HAP-1 (cell line): ENCODE data around the gene AHDC1.
"Not testable (repeated sequence)": the region's sequence is repeated elsewhere in the genome, so short reads cannot be mapped to it uniquely, and the experiment has no call there.

Experiments
- DNase-seq, 2 experiments: peaks; one replicate each; pipeline ENCODE4 v3.0.0-alpha.2; 2016 to 2020; ENCODE audit warnings: low spot score in 2 of 2
- H3K27me3 ChIP-seq: fragments of 250-450 bp; sonication (Bioruptor Pico); 2 replicates; pipeline ENCODE4 v1.5.1; 2020; ENCODE audit warnings: low read depth, mild to moderate bottlenecking, moderate library complexity
- H3K36me3 ChIP-seq: fragments of 250-450 bp; sonication (Bioruptor Pico); replicated peaks from 2 replicates; pipeline ENCODE4 v1.5.1; 2020; ENCODE audit warnings: mild to moderate bottlenecking
- H3K4me1 ChIP-seq: fragments of 250-450 bp; sonication (Bioruptor Pico); 2 replicates; pipeline ENCODE4 v1.5.1; 2020; ENCODE audit warnings: mild to moderate bottlenecking
- H3K4me3 ChIP-seq: fragments of 250-450 bp; sonication (Bioruptor Pico); 2 replicates; pipeline ENCODE4 v1.5.1; 2020; ENCODE audit warnings: mild to moderate bottlenecking, moderate library complexity
- H3K9me3 ChIP-seq: fragments of 250-450 bp; sonication (Bioruptor Pico); 2 replicates; pipeline ENCODE4 v1.5.1; 2020; ENCODE audit warnings: mild to moderate bottlenecking, moderate library complexity
- in situ Hi-C: fragments of 300-500 bp; cut with MboI; formaldehyde crosslinking; loops from 3 replicates; pipeline ENCODE4 v1.14.3; 2020; ENCODE audit warnings: low sequenced_read_pairs, inconsistent platforms, mixed read lengths

The AHDC1 gene

GRCh38 chr1:27509127-27510080 is 94.5 kb downstream of the AHDC1 start:
- Histone ChIP-seq H3K27me3 (no peaks in the 10 kb centered on the region), H3K4me1 (peaks cover 7% of the 10 kb centered on the region), H3K4me3 (no peak overlapping the region), H3K9me3 (no peaks in the 10 kb centered on the region), H3K36me3 (no peaks in the 10 kb centered on the region)
- in situ Hi-C loops: no loop called here
- no peak for DNase-seq

GRCh38 chr1:27507960-27508665 is 95.8 kb downstream of the AHDC1 start:
- in situ Hi-C loops: no loop called here
- no peaks in the 10 kb centered on the region for H3K27me3 ChIP-seq
- no peaks in the 10 kb centered on the region for H3K36me3 ChIP-seq
- no peak for DNase-seq
- H3K4me3 ChIP-seq: no peak overlapping the region
- H3K9me3 ChIP-seq: no peaks in the 10 kb centered on the region
- H3K4me1 ChIP-seq: peaks cover 14% of the 10 kb centered on the region

GRCh38 chr1:27506703-27507102 is 97.2 kb downstream of the AHDC1 start:
- no peak overlapping the region for H3K4me3 ChIP-seq
- peaks cover 14% of the 10 kb centered on the region for H3K4me1 ChIP-seq
- no peaks in the 10 kb centered on the region for H3K27me3 ChIP-seq
- no peaks in the 10 kb centered on the region for H3K9me3 ChIP-seq
- H3K36me3 ChIP-seq: no peaks in the 10 kb centered on the region
- no peak for DNase-seq
- in situ Hi-C loops: no loop called here

- no peak for DNase-seq
- Histone ChIP-seq H3K36me3 (no peaks in the 10 kb centered on the region), H3K4me3 (no peak overlapping the region), H3K4me1 (peaks cover 14% of the 10 kb centered on the region), H3K27me3 (no peaks in the 10 kb centered on the region), H3K9me3 (no peaks in the 10 kb centered on the region)
- in situ Hi-C loops: no loop called here
Observed at GRCh38 chr1:27505420-27505680, 98.6 kb downstream of the AHDC1 start.

GRCh38 chr1:27504588-27505419 is 99.1 kb downstream of the AHDC1 start:
- in situ Hi-C loops: no loop called here
- H3K4me3 ChIP-seq: no peak overlapping the region
- no peaks in the 10 kb centered on the region for H3K36me3 ChIP-seq
- H3K9me3 ChIP-seq: no peaks in the 10 kb centered on the region
- peak in 1 of 2 experiments; percentile 72 for DNase-seq
- no peaks in the 10 kb centered on the region for H3K27me3 ChIP-seq
- H3K4me1 ChIP-seq: peaks cover 14% of the 10 kb centered on the region

GRCh38 chr1:27503844-27504587 is 99.9 kb downstream of the AHDC1 start:
- Histone ChIP-seq H3K4me3 (no peak overlapping the region), H3K36me3 (no peaks in the 10 kb centered on the region), H3K4me1 (peaks cover 14% of the 10 kb centered on the region), H3K27me3 (no peaks in the 10 kb centered on the region), H3K9me3 (no peaks in the 10 kb centered on the region)
- in situ Hi-C loops: no loop called here
- DNase-seq: no peak

GRCh38 chr1:27503033-27503432 is 100.9 kb downstream of the AHDC1 start:
- Histone ChIP-seq H3K36me3 (no peaks in the 10 kb centered on the region), H3K9me3 (no peaks in the 10 kb centered on the region), H3K4me3 (no peak overlapping the region), H3K4me1 (peaks cover 14% of the 10 kb centered on the region), H3K27me3 (no peaks in the 10 kb centered on the region)
- in situ Hi-C loops: no loop called here
- no peak for DNase-seq

- H3K9me3 ChIP-seq, H3K4me3 ChIP-seq, H3K27me3 ChIP-seq, in situ Hi-C loops, DNase-seq, H3K36me3 ChIP-seq: not testable (repeated sequence)
- peaks cover 18% of the 10 kb centered on the region for H3K4me1 ChIP-seq
Observed at GRCh38 chr1:27501159-27501558, 102.8 kb downstream of the AHDC1 start.

- Histone ChIP-seq H3K36me3 (no peaks in the 10 kb centered on the region), H3K27me3 (no peaks in the 10 kb centered on the region), H3K9me3 (no peaks in the 10 kb centered on the region), H3K4me1 (peaks cover 9% of the 10 kb centered on the region; the same call in 1 of the 2 replicates), H3K4me3 (no peak overlapping the region)
- DNase-seq: no peak
- in situ Hi-C loops: no loop called here
Observed at GRCh38 chr1:27499142-27499541, 104.8 kb downstream of the AHDC1 start.

- Histone ChIP-seq H3K4me1 (peaks cover 8% of the 10 kb centered on the region), H3K9me3 (no peaks in the 10 kb centered on the region), H3K27me3 (no peaks in the 10 kb centered on the region), H3K36me3 (no peaks in the 10 kb centered on the region), H3K4me3 (no peak overlapping the region)
- peak in 1 of 2 experiments; percentile 64 for DNase-seq
- in situ Hi-C loops: no loop called here
Observed at GRCh38 chr1:27496604-27497155, 107.3 kb downstream of the AHDC1 start.

GRCh38 chr1:27492796-27493195 is 111.1 kb downstream of the AHDC1 start:
- peaks cover 19% of the 10 kb centered on the region for H3K4me1 ChIP-seq
- in situ Hi-C loops: no loop called here
- H3K27me3 ChIP-seq: no peaks in the 10 kb centered on the region
- DNase-seq: no peak
- no peak overlapping the region for H3K4me3 ChIP-seq
- peaks cover 4% of the 10 kb centered on the region; the same call in 1 of the 2 replicates for H3K36me3 ChIP-seq
- H3K9me3 ChIP-seq: no peaks in the 10 kb centered on the region

GRCh38 chr1:27491748-27492700 is 111.9 kb downstream of the AHDC1 start:
- no peak for DNase-seq
- H3K4me3 ChIP-seq: no peak overlapping the region

More at GRCh38 chr1:27491748-27492700, 111.9 kb downstream of the AHDC1 start:
- in situ Hi-C loops: no loop called here
- Histone ChIP-seq H3K36me3 (peaks cover 4% of the 10 kb centered on the region; the same call in 1 of the 2 replicates), H3K4me1 (peaks cover 21% of the 10 kb centered on the region), H3K9me3 (no peaks in the 10 kb centered on the region), H3K27me3 (no peaks in the 10 kb centered on the region)
